CD4-positive, alpha-beta T cell treated with Interleukin-2 at 100 ng/mL for 4 hours (primary cell): ENCODE measurements around the gene MAML3.

ENCODE experiments used
- DNase-seq: peaks from one replicate; pipeline ENCODE4 v3.0.0-alpha.2; 2020; ENCODE audit warnings: low spot score

MAML3 gene

GRCh38 chr4:140003876-140004548, 150.0 kb downstream of the MAML3 start:
- no peak for DNase-seq

- DNase-seq = no peak
These were observed 153.8 kb downstream of the MAML3 start for GRCh38 chr4:140000232-140000631.

GRCh38 chr4:139988863-139989765, 164.9 kb downstream of the MAML3 start:
- no peak for DNase-seq

DNA sequence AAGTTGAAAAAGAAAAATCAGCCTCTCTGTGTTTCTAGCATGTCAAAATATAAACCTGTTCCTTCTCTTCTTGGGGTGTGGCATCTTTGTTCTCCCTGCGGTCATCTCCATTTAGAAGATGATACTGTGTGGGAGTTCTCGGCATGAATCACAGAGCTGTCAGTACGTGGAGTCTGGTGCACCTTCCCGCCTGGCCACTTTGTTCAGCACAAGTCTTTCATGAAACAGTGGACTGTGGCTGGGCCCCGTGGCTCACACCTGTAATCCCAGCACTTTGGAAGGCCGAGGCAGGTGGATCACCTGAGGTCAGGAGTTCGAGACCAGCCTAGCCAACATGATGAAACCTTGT, 166.5 kb downstream of the MAML3 start:
- DNase-seq = no peak

DNA sequence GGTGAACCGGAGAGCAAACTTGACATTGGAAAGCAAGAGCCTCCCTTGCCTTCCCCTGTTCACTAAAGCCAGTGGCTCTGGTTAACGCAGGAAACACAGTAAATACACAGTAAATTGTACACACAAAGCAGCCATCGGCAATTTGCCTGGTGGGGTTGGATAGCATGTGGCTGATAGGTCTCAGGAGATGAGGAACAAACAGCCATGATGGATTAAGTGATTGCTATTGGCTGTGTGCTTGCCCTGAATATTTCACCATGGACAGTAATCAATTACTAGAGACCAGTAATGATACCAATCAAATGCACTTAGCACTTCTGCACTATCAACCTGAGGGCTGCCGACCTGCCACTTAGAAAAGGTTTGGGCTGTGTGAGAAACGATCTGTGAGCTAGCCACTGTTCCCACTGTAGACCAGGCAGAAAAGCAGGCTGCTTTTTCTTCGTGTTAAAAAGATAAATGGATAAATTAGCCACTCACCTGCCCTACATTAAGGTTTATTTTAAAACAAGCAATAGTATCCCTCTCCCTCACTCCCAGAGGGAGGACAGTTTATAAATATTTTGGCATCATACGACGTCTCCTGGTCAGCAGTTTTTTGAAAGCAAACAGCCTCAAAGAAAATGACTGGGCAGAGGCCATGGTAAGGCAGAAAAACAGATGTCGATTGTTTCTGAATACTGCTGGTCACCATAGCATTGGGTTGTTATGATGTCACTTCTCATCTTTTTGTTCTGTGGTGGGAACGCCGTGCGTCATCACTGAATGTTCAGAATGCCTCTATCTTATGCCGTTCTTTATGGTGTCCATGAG, 167.1 kb downstream of the MAML3 start:
- DNase-seq = no peak

DNA sequence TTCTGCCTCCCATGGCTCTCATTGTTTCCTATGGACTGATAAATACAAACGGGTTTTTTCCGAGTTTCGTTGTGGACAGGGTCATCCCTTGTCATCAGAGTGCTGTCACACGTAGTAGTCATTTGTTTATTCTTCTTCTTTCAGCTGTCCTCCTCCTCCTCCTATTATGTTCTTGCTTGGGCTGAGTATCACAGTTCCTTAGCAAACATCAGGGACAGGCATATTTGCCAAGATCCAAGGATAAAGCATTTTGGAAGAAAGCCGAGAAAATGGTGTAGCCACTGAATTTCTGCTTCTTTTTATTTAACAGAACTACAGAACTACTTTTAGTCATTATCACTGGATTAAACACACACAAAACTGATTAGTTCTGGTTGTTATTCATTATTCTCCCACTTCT, 167.9 kb downstream of the MAML3 start:
- no peak for DNase-seq

DNA sequence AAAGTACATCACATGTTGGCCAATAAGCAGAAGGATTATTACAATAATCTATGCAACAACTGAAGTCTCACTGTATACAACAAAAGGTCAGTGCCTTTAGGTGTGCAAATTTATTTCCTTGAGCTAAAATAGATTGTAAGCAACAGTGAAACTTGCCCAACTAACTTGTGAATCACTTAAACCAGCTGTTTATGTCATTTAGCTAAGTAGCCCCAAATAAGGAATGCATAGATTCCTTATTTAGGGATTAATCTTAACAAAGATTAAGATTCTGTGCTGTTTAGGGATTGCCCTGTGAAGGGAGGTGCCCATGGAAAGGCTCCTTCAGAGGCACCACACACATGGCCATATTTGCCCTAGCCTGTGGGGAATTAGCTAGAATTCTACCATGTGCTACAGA, 168.6 kb downstream of the MAML3 start:
- DNase-seq = no peak

DNA sequence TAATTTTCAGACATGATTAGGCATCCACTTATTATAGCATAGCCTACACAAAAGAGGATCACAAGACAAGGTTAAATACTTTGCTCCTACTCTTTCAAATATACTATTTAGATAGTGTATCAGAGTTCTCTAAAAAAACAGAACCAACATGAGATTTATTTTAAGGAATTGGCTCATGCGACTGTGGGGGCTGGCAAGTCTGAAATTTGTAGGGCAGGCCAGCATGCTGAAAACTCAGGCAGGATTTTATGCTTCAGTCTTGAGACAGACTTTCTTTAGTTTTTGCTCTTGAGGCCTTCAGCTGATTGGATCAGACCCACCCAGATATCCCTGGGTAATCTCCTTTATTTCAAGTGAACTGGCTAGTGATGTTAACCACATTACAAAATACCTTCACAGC, 169.5 kb downstream of the MAML3 start:
- DNase-seq = no peak

DNA sequence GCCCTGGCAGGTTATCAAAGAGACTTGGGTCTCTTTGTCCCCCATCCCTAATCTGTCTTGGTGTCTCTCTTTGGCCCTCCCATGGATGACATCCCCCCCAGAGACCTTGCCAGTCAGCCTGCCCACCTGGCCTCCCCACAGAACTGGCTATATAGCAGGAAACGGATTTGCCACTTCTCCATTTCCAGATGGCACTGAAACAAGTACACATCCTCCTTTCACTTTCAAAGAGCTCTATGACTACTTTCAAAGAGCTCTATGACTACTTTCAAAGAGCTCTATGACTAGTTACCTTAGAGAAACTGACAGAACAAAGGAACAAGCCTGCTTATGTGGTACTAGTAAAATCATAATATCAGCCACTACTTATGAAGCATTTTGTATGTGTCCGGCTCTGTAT, 175.3 kb downstream of the MAML3 start:
- no peak for DNase-seq

- no peak for DNase-seq
These were observed 176.0 kb downstream of the MAML3 start for GRCh38 chr4:139977838-139978609.

DNA sequence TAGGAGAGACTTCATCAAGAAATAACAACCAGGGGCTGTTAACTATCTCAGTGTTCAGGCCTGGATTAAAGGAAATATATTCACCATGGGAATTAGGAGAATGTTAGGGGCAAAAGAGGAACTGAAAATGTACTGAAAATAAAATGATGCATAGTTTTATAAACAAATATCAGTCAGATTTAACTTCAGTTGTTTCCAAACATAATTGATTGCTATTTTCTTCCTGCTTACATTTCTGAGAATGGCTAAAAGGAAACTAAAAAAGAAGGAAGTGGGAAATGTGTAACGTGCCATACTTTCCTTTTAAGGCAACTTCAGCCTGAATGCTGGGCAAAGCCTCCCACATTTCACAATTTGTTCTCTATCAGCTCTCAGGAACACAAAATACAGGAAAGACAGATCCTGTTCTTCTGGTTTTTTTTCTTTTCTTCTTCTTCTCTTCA, 178.1 kb downstream of the MAML3 start:
- no peak for DNase-seq

DNA sequence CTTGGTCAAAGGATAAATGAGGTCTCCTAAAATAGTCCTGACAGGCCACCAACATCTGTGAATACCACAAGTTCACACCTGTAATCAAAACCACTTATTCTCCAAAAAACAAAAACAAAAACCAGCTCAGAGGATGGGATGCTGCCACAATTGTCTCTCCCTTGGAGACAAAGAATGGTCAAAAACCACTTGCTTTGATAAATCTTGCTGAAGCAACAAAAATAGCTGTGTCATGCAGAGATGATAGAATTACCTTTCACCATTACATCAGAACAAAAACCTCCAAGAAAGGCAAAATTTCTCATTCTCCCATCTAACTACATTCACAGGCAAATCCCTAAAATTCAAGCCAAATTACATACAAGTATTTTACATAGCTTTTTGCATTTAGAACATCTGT, 180.4 kb downstream of the MAML3 start:
- DNase-seq = no peak

- DNase-seq = no peak
These were observed 181.0 kb downstream of the MAML3 start for GRCh38 chr4:139973015-139973414.

- DNase-seq = no peak
These were observed 181.7 kb downstream of the MAML3 start for GRCh38 chr4:139972305-139972704.

DNA sequence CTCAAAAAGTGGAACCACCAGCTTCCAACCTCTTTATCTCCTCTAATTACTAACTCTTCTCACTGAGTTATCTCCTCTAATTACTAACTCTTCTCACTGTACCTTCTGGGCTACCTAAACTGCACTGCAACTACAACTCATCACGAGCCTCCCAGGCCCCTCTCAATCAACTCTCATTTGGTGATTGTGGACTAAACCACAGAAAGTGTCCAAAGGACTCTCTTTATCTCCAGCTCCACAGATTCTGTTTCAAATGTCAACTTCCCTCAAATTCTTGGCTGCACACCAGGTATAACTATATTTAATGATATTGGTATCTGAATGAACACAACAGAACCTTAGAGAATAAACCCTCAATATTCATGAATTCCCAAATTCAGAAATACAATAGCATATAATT, 182.9 kb downstream of the MAML3 start:
- DNase-seq = no peak

GRCh38 chr4:139969635-139970266, 184.2 kb downstream of the MAML3 start:
- DNase-seq = no peak

DNA sequence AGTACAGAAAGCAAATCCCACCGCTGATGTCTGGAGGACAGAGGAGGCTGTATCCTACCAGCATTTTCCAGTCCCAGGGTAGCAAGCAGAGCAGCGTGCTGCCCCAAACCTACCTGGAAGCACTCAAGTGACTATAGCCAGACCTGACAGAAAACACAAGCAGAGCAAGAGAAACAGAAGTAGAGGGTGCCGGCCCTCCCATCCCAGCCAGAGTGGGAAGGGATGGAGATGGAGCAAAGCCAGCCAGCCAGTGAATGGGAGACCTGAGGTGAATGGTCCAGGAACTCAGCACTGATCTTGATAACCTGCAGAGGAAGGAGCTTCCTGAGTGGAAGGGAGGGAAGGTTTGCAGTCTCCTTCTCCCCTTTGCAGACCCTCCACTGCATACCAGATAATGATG, 185.2 kb downstream of the MAML3 start:
- DNase-seq = no peak

- no peak for DNase-seq
These were observed 187.6 kb downstream of the MAML3 start for GRCh38 chr4:139966383-139966782.

- DNase-seq = no peak
These were observed 188.2 kb downstream of the MAML3 start for GRCh38 chr4:139965789-139966188.

DNA sequence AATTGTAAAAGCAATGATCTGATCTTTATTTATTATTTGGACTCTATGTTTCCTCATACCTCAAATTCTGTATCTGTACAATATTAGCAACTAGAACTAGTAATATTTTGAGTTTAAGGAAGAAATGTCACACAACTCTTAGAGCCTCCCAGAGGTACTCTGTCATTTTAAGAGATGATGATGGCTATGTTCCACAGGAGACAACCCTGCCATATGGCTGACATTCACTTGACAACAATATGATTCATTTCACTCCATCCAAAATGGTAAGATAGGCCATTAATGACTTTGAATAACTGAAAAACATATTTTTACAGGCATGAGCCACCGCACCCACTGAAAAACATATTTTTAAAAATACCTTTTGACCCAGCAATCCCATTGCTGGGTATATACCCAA, 190.3 kb downstream of the MAML3 start:
- DNase-seq = no peak

GRCh38 chr4:139962130-139962684, 191.8 kb downstream of the MAML3 start:
- no peak for DNase-seq
